ENCODE measurements around the gene THOC7.

DNA sequence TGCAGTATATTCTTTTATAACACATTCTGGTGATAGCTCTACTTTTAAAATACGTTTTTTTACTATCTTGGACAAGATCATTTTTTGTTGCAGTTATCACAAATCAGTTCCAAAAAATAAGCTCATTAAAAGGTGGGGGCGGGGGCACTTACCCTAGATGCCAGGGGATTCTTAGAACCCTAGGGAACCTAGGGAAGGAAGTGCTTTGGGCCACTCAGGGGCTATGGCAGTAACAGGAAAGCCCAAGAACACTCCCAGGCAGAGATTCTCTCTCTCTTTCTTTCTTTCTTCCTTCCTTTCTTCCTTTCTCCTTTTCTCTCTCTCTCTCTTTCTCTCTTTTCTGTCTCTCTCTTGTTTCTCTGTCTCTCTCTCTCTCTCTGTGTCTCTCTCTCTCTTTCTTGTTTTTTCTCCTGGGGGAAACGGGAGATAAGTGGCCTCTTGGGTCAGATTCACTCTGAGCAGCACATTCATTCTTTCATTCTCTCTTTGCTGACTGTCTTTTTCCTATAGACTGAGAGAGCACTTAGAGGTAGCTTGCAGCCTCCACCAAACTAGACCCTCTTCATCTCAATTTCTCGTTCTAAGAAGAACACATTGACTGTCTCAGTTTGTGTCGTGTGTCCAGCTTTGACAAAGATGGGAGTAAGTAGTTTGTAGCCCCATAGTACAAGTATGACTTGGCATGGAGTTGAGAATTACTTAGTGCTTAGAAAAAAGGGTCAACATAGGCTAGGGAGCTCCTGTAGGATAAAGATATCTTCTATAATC is 32.0 kb upstream of the THOC7 start:
- TF ChIP-seq POLR2AphosphoS5 (IDR thresholded peaks at IDR 0.05), result no peak
- TF ChIP-seq, protein P1, sequence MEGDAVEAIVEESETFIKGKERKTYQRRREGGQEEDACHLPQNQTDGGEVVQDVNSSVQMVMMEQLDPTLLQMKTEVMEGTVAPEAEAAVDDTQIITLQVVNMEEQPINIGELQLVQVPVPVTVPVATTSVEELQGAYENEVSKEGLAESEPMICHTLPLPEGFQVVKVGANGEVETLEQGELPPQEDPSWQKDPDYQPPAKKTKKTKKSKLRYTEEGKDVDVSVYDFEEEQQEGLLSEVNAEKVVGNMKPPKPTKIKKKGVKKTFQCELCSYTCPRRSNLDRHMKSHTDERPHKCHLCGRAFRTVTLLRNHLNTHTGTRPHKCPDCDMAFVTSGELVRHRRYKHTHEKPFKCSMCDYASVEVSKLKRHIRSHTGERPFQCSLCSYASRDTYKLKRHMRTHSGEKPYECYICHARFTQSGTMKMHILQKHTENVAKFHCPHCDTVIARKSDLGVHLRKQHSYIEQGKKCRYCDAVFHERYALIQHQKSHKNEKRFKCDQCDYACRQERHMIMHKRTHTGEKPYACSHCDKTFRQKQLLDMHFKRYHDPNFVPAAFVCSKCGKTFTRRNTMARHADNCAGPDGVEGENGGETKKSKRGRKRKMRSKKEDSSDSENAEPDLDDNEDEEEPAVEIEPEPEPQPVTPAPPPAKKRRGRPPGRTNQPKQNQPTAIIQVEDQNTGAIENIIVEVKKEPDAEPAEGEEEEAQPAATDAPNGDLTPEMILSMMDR (IDR thresholded peaks at IDR 0.05), result no peak

Data from suprapubic skin (tissue), 3 donors.